Chondrocyte (in vitro differentiated cells): Measurements from ENCODE around the gene E2F1. TPM values are rescaled to one million over a fixed set of nuclear protein-coding genes. Genes with fewer than 3 reads are reported as not detected.

ENCODE experiments used
- DNase-seq: peaks from one replicate; pipeline ENCODE4 v3.0.0; 2021; ENCODE audit warnings: mixed read lengths, low spot score
- H3K27ac Mint-ChIP-seq: one replicate; pipeline ENCODE4 v1.8.0; 2021; ENCODE audit warnings: mild to moderate bottlenecking, moderate library complexity, mixed read lengths; ENCODE audit not compliant: unreplicated experiment
- H3K27me3 Mint-ChIP-seq: 2 replicates; pipeline ENCODE4 v1.8.0; 2021; ENCODE audit warnings: low read depth, mixed read lengths
- H3K36me3 Mint-ChIP-seq: 2 replicates; pipeline ENCODE4 v1.8.0; 2021; ENCODE audit warnings: low read depth, mixed read lengths
- H3K4me1 Mint-ChIP-seq: 2 replicates; pipeline ENCODE4 v1.8.0; 2021; ENCODE audit warnings: low read depth, mild to moderate bottlenecking, mixed read lengths
- H3K4me3 Mint-ChIP-seq: one replicate; pipeline ENCODE4 v1.8.0; 2021; ENCODE audit warnings: mild to moderate bottlenecking, moderate library complexity, mixed read lengths; ENCODE audit not compliant: unreplicated experiment
- H3K9me3 Mint-ChIP-seq: 2 replicates; pipeline ENCODE4 v1.8.0; 2021; ENCODE audit warnings: low read depth, mixed read lengths
- total RNA-seq: library from RNA; stranded (reverse); gene quantifications from 3 replicates; pipeline ENCODE4 v1.2.1, GENCODE V29; 2021
- TF ChIP-seq, protein P1 (sequence below): fragments of 200-600 bp; sonication (generic); IDR thresholded peaks from 2 replicates; pipeline ENCODE4 v1.5.0; 2021; ENCODE audit warnings: antibody characterized with exemption, mild to moderate bottlenecking, moderate library complexity

The E2F1 gene
- total RNA-seq, 1 donor from 2014 or later: 7.6 TPM

DNA sequence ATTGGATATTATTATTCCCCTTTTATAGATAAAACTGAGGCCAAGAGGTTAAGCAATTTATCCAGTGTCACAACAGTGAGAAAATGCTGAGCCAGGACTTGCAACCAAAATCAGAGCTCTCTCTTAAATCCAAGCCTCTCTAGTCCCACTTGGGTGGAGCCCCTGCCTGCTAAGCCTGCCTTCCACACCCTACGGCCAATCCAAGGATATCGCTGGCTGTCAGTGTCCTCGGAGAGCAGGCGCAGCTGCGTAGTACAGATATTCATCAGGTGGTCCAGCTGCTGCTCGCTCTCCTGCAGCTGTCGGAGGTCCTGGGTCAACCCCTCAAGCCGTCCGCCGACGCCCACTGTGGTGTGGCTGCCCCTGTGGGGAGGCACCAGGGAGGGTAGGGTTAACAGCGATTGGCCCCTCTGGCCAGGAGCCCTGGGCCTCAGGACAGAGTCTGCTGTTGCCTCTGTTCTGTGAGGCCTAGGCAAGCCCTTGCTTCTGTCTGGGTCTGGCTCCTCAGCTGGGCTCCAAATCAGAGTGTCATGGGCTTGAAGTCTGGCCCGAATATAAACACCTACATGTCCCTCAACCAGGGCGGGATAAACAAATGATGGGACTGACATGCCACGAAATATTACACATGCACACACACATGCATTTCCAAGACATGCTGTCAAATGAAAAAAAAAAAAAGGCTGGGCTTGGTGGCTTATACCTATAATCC is 8.0 kb downstream of the E2F1 start:
- TF ChIP-seq, protein P1, sequence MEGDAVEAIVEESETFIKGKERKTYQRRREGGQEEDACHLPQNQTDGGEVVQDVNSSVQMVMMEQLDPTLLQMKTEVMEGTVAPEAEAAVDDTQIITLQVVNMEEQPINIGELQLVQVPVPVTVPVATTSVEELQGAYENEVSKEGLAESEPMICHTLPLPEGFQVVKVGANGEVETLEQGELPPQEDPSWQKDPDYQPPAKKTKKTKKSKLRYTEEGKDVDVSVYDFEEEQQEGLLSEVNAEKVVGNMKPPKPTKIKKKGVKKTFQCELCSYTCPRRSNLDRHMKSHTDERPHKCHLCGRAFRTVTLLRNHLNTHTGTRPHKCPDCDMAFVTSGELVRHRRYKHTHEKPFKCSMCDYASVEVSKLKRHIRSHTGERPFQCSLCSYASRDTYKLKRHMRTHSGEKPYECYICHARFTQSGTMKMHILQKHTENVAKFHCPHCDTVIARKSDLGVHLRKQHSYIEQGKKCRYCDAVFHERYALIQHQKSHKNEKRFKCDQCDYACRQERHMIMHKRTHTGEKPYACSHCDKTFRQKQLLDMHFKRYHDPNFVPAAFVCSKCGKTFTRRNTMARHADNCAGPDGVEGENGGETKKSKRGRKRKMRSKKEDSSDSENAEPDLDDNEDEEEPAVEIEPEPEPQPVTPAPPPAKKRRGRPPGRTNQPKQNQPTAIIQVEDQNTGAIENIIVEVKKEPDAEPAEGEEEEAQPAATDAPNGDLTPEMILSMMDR: no peak
- no peaks in the 10 kb centered on the region for H3K36me3 Mint-ChIP-seq
- no peak overlapping the region for H3K27ac Mint-ChIP-seq

DNA sequence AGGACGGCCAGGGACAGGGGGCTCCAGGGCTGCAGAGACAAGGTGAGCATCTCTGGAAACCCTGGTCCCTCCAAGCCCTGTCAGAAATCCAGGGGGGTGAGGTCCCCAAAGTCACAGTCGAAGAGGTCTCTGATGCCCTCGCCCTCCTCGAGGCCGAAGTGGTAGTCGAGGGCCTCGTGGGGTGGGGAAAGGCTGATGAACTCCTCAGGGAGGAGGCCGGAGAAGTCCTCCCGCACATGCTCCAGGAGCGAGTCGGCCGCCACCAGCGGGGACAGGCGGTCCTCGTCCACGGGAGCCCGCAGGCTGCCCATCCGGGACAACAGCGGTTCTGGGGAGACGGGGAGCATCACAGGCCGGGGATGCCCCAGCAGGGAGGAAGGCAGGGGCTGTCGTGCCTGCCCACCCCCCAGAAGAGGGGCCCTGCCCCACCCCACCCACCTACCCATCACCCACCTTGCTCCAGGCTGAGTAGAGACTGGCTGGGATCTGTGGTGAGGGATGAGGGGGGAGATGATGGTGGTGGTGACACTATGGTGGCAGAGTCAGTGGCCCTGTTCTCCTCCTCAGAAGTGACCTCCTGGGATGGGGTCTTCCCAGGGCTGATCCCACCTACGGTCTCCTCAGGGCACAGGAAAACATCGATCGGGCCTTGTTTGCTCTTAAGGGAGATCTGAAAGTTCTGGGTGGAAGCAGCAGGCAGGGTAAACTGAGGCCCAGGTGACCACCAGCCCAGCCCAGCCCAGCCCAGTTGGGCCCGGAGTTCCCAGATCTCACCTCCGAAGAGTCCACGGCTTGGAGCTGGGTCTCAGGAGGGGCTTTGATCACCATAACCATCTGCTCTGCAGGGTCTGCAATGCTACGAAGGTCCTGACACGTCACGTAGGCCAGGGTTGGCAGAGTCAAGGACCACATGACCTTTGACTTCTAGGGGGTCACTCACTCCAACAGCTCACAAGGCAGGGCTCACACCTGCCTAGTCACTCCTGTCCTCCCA is 9.2 kb downstream of the E2F1 start:
- no peak overlapping the region for H3K27ac Mint-ChIP-seq
- no peak overlapping the region for H3K4me3 Mint-ChIP-seq
- peaks cover 58% of the 10 kb centered on the region for H3K4me1 Mint-ChIP-seq
- H3K36me3 Mint-ChIP-seq: peaks cover 2% of the 10 kb centered on the region
- TF ChIP-seq, protein P1: no peak
- no peaks in the 10 kb centered on the region for H3K9me3 Mint-ChIP-seq
- DNase-seq: no peak
- no peaks in the 10 kb centered on the region for H3K27me3 Mint-ChIP-seq

More for the DNA sequence above, 8.0 kb downstream of the E2F1 start:
- Mint-ChIP-seq H3K4me1 (peaks cover 48% of the 10 kb centered on the region), H3K9me3 (no peaks in the 10 kb centered on the region), H3K27me3 (no peaks in the 10 kb centered on the region), H3K4me3 (no peak overlapping the region)
- no peak for DNase-seq

DNA sequence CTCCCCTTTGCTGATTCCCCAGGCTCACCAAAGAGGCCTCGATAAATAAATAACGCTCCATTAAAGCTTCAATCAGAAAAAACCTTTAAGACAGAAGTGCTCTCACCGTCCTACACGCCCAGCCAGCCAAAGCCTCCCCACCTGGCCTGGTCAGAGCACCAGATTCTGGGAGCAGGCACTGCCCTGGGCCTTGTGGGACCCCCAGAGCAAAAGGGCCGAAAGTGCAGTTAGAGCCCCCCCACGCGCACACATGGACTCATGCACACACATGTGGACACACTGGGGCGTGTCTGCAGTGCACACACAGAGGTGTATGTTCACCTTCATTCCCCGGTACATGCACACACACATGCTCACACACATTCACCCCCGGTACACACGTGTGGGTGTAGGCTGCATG is 10.1 kb downstream of the E2F1 start:
- no peak for DNase-seq
- Mint-ChIP-seq H3K27me3 (no peaks in the 10 kb centered on the region), H3K27ac (peak overlapping the region; percentile 22), H3K4me3 (peak overlapping the region; percentile 36), H3K36me3 (peaks cover 5% of the 10 kb centered on the region), H3K4me1 (peaks cover 51% of the 10 kb centered on the region), H3K9me3 (no peaks in the 10 kb centered on the region)
- TF ChIP-seq, protein P1: no peak

DNA sequence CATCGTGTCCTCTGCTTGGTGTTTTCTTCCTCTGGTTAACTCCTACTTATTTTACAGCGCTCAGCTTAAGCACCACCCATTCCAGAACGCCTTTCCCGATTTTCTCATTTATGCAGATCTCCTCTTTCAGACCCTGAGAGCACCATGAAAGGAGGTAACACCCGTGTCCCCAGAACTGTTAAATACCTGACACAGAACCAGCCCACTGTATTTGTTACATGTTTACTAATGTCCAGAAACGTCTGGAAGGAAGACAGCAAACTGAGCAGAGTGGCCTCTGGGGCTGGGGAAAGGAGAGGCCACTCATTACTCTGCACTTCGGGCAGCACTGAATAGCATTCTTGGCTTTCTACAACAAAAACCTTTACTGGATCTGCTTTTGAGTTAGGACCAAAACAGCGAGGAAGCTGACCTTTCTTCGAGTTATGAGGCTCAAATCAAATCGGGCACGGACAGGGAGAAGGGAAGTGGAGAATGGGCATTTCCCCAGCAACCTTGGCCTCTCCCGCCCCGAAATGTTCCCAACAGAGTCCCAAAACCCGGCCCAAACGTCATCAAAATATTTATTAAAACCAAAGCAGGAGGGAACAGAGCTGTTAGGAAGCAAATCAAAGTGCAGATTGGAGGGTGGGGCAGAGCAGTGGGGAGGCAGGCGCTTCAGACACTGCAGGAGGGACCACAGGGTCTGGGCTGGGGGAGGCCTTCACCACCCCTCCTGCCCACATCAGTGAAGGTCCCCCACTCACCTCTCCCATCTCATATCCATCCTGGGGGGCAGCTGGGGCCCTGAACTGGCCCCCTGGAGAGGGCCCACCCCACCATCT is 10.8 kb downstream of the E2F1 start:
- Mint-ChIP-seq H3K27me3 (no peaks in the 10 kb centered on the region), H3K27ac (peak overlapping the region; percentile 71), H3K9me3 (no peaks in the 10 kb centered on the region), H3K36me3 (peaks cover 5% of the 10 kb centered on the region), H3K4me1 (peaks cover 46% of the 10 kb centered on the region), H3K4me3 (peak overlapping the region; percentile 57)
- TF ChIP-seq, protein P1: no peak
- DNase-seq: no peak
